K562 (cell line): Measurements from ENCODE around the gene TMEM181.

Experiments
- FOXK2 ChIP-seq, 2 experiments: fragments of 450-650 bp; IDR thresholded peaks in 1 of 2; conservative IDR thresholded peaks in 1 of 2; 2 replicates each; pipeline ENCODE4 v1.6.1; 2016; ENCODE audit warnings: low read depth in 2 of 2, mild to moderate bottlenecking in 1 of 2
- FOXP1 ChIP-seq: sonication (generic); formaldehyde crosslinking; IDR thresholded peaks from 2 replicates; pipeline ENCODE4 v1.8.0; 2022; ENCODE audit warnings: mild to moderate bottlenecking, missing genetic modification reagents
- NFATC3 ChIP-seq: fragments of 450-650 bp; IDR thresholded peaks from 2 replicates; pipeline ENCODE4 v1.6.1; 2017; ENCODE audit warnings: mild to moderate bottlenecking
- POLR2A ChIP-seq: fragments of 450-650 bp; conservative IDR thresholded peaks from 2 replicates; pipeline ENCODE4 v1.6.1; 2016
- RBBP5 ChIP-seq: fragments of 200-600 bp; sonication (generic); IDR thresholded peaks from 2 replicates; pipeline ENCODE4 v1.6.1; 2012; ENCODE audit warnings: borderline replicate concordance, mild to moderate bottlenecking, low read length, control low read depth, inconsistent platforms; ENCODE audit not compliant: insufficient read depth, poor library complexity, severe bottlenecking
- RCOR1 ChIP-seq, 2 experiments: IDR thresholded peaks; 2 replicates each; pipeline ENCODE4 v1.6.1; 2012; ENCODE audit warnings: low read depth in 2 of 2, low read length in 2 of 2, borderline replicate concordance in 1 of 2, improper control_type of control experiment in 1 of 2
- SP2 ChIP-seq: IDR thresholded peaks from 2 replicates; pipeline ENCODE4 v1.6.1; 2011; ENCODE audit warnings: mild to moderate bottlenecking, low read depth, low read length, moderate library complexity; ENCODE audit not compliant: poor library complexity, severe bottlenecking; ENCODE audit errors: extremely low read depth
- ZNF232 ChIP-seq: sonication (generic); formaldehyde crosslinking; IDR thresholded peaks from 2 replicates; pipeline ENCODE4 v1.8.0; 2022; ENCODE audit warnings: mild to moderate bottlenecking, missing genetic modification reagents
- ZNF79 ChIP-seq: fragments of 250-450 bp; sonication (Bioruptor Pico); IDR thresholded peaks from 2 replicates; pipeline ENCODE4 v1.4.0; 2020; ENCODE audit warnings: low read depth, mild to moderate bottlenecking, moderate library complexity
- TF ChIP-seq, protein P1 (sequence below): sonication (generic); formaldehyde crosslinking; IDR thresholded peaks from 2 replicates; pipeline ENCODE4 v1.4.0; 2020; ENCODE audit warnings: mild to moderate bottlenecking, missing genetic modification reagents
- TF ChIP-seq, protein P2 (sequence below): sonication (generic); formaldehyde crosslinking; IDR thresholded peaks from 2 replicates; pipeline ENCODE4 v1.8.0; 2022; ENCODE audit warnings: mild to moderate bottlenecking, missing genetic modification reagents, borderline replicate concordance
- TF ChIP-seq, protein P3 (sequence below): fragments of 450-650 bp; IDR thresholded peaks from 2 replicates; pipeline ENCODE4 v1.6.1; 2016

DNA sequence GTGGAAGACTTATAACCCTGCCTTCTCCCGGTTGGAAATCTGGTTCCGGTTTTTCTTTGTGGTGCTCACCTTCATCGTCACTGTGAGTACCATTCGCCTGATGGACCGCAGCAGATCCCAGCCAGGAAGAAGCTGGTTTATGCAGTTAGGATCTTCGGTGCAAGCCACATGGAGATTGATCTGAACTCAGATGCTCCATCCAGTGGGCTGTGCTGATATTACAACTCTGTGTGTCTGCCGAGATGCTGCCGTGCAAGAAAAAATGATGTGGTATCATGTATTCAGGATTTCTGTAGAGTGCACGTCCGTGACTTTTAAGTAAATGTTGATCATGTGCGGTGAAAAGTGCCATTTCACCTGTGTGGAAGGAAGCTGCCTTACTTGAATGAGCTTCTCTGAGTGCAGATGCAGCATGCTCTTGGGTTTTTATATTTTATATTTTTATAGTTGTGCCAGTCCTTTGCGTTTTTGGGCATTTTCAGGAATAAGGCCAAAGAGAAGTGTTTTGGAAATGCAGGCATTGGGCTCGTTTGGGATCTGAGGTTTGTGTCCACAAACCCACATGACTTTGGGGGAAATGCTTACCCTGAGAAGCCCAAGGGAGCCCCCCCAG lies 45.5 kb downstream of the TMEM181 start:
- TF ChIP-seq FOXP1 (CRISPR knock-in tag) (no peak), RBBP5 (no peak), ZNF232 (no peak), RCOR1 (IDR thresholded peaks at IDR 0.05; ENCODE audit: borderline replicate concordance in 1 of 2, low read depth in 2 of 2, low read length in 2 of 2) (no peak), ZNF79 (CRISPR knock-in tag) (no peak), FOXK2 (conservative IDR thresholded peaks at IDR 0.05 in 1 of 2, IDR thresholded peaks at IDR 0.05 in 1 of 2; ENCODE audit: low read depth in 2 of 2) (no peak), SP2 (no peak), NFATC3 (no peak), POLR2A (no peak)
- TF ChIP-seq, protein P1, sequence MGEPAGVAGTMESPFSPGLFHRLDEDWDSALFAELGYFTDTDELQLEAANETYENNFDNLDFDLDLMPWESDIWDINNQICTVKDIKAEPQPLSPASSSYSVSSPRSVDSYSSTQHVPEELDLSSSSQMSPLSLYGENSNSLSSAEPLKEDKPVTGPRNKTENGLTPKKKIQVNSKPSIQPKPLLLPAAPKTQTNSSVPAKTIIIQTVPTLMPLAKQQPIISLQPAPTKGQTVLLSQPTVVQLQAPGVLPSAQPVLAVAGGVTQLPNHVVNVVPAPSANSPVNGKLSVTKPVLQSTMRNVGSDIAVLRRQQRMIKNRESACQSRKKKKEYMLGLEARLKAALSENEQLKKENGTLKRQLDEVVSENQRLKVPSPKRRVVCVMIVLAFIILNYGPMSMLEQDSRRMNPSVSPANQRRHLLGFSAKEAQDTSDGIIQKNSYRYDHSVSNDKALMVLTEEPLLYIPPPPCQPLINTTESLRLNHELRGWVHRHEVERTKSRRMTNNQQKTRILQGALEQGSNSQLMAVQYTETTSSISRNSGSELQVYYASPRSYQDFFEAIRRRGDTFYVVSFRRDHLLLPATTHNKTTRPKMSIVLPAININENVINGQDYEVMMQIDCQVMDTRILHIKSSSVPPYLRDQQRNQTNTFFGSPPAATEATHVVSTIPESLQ (CRISPR knock-in tag) = no peak
- TF ChIP-seq, protein P2, sequence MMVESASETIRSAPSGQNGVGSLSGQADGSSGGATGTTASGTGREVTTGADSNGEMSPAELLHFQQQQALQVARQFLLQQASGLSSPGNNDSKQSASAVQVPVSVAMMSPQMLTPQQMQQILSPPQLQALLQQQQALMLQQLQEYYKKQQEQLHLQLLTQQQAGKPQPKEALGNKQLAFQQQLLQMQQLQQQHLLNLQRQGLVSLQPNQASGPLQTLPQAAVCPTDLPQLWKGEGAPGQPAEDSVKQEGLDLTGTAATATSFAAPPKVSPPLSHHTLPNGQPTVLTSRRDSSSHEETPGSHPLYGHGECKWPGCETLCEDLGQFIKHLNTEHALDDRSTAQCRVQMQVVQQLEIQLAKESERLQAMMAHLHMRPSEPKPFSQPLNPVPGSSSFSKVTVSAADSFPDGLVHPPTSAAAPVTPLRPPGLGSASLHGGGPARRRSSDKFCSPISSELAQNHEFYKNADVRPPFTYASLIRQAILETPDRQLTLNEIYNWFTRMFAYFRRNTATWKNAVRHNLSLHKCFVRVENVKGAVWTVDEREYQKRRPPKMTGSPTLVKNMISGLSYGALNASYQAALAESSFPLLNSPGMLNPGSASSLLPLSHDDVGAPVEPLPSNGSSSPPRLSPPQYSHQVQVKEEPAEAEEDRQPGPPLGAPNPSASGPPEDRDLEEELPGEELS = no peak
- TF ChIP-seq, protein P3, sequence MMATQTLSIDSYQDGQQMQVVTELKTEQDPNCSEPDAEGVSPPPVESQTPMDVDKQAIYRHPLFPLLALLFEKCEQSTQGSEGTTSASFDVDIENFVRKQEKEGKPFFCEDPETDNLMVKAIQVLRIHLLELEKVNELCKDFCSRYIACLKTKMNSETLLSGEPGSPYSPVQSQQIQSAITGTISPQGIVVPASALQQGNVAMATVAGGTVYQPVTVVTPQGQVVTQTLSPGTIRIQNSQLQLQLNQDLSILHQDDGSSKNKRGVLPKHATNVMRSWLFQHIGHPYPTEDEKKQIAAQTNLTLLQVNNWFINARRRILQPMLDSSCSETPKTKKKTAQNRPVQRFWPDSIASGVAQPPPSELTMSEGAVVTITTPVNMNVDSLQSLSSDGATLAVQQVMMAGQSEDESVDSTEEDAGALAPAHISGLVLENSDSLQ = no peak
